Measurements from ENCODE around the gene SLC25A45. TPM values are rescaled to one million over a fixed set of nuclear protein-coding genes. Genes with fewer than 3 reads are reported as not detected.

The SLC25A45 gene
- total RNA-seq, 2 experiments from 2014 or later: 40.0 to 40.8 TPM

DNA sequence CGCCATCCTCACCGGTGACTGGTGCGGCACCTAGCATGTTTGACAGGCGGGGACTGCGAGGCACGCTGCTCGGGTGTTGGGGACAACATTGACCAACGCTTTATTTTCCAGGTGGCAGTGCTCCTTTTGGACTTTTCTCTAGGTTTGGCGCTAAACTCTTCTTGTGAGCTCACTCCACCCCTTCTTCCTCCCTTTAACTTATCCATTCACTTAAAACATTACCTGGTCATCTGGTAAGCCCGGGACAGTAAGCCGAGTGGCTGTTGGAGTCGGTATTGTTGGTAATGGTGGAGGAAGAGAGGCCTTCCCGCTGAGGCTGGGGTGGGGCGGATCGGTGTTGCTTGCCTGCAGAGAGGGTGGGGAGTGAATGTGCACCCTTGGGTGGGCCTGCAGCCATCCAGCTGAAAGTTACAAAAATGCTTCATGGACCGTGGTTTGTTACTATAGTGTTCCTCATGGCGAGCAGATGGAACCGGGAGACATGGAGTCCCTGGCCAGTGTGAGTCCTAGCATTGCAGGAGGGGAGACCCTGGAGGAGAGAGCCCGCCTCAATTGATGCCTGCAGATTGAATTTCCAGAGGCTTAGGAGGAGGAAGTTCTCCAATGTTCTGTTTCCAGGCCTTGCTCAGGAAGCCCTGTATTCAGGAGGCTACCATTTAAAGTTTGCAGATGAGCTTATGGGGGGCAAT, 41.2 kb upstream of the SLC25A45 start:
- peaks cover 66% of the 10 kb centered on the region for H3K4me1 Mint-ChIP-seq (ENCODE audit: low read depth)

DNA sequence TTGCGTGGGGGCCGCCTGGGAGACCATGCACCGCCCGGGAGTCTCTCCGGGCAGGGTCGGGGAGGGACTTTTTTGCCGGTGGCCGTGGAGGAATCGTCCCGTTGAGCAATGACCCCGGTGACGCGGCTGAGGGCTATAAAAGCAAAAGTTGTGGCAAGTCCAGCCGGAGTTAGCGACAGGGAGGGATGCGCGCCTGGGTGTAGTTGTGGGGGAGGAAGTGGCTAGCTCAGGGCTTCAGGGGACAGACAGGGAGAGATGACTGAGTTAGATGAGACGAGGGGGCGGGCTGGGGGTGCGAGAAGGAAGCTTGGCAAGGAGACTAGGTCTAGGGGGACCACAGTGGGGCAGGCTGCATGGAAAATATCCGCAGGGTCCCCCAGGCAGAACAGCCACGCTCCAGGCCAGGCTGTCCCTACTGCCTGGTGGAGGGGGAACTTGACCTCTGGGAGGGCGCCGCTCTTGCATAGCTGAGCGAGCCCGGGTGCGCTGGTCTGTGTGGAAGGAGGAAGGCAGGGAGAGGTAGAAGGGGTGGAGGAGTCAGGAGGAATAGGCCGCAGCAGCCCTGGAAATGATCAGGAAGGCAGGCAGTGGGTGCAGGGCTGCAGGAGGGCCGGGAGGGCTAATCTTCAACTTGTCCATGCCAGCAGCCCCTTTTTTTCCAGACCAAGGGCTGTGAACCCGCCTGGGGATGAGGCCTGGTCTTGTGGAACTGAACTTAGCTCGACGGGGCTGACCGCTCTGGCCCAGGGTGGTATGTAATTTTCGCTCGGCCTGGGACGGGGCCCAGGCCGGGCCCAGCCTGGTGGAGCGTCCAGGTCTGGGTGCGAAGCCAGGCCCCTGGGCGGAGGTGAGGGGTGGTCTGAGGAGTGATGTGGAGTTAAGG, 40.4 kb upstream of the SLC25A45 start, which contains the start of gene NEAT1:
Gene NEAT1, plus strand, starts transcription at position 166 of the 883 bp plus-strand sequence.
- CTCF ChIA-PET: interaction anchor here (1.2 to 2.9 kb wide), 4 partner anchors 10 to 76 kb away, joined by 4 to 8 read pairs (median 4); partner anchors contain the start of gene MALAT1
- Histone ChIP-seq H3K4me3 (ENCODE audit: low read length) (peak within 1 kb of the TSS; percentile 86), H3K27me3 (ENCODE audit: control insufficient read depth in 1 of 2, insufficient read depth in 2 of 2, low read length in 2 of 2) (no peaks in the 10 kb centered on the region), H3K4me1 (ENCODE audit: insufficient read depth, low read length) (peaks cover 61% of the 10 kb centered on the region), H3K9me3 (ENCODE audit: control insufficient read depth in 1 of 2, insufficient read depth in 1 of 2, low read length in 2 of 2) (no peaks in the 10 kb centered on the region), H3K36me3 (ENCODE audit: insufficient read depth, low read length) (peaks cover 21% of the 10 kb centered on the region), H3K27ac (ENCODE audit: low read depth in 1 of 2, low read length in 2 of 2) (peak within 1 kb of the TSS; percentile 99)
- H3K9me3 Mint-ChIP-seq: no peaks in the 10 kb centered on the region
- peak within 1 kb of the TSS; percentile 92 for H3K4me3 Mint-ChIP-seq
- ATAC-seq (ENCODE audit: poor library complexity) (no peak), DNase-seq (peak; percentile 79 to 99 (median 92))
- POLR2A ChIA-PET: interaction anchor here (0.7 to 20.7 kb wide), 28 partner anchors 4 to 678 kb away, joined by 3 to 3042 read pairs (median 8); partner anchors contain the start of genes CCDC85B, FAM89B, FRMD8 and MALAT1
- H3K27ac Mint-ChIP-seq: peak within 1 kb of the TSS; percentile 96
- intact Hi-C loops (cut with DNase I, micrococcal nuclease): loop anchor here in 1 of 2 experiments (1.0 kb wide), 1 partner anchor 75 kb away; no protein-coding TSS in a partner anchor
- H3K27me3 Mint-ChIP-seq: no peaks in the 10 kb centered on the region
- peaks cover 59% of the 10 kb centered on the region for H3K36me3 Mint-ChIP-seq (ENCODE audit: low read depth)
- TF ChIP-seq, protein P1, sequence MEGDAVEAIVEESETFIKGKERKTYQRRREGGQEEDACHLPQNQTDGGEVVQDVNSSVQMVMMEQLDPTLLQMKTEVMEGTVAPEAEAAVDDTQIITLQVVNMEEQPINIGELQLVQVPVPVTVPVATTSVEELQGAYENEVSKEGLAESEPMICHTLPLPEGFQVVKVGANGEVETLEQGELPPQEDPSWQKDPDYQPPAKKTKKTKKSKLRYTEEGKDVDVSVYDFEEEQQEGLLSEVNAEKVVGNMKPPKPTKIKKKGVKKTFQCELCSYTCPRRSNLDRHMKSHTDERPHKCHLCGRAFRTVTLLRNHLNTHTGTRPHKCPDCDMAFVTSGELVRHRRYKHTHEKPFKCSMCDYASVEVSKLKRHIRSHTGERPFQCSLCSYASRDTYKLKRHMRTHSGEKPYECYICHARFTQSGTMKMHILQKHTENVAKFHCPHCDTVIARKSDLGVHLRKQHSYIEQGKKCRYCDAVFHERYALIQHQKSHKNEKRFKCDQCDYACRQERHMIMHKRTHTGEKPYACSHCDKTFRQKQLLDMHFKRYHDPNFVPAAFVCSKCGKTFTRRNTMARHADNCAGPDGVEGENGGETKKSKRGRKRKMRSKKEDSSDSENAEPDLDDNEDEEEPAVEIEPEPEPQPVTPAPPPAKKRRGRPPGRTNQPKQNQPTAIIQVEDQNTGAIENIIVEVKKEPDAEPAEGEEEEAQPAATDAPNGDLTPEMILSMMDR (IDR thresholded peaks at IDR 0.05): no peak
- H3K4me1 Mint-ChIP-seq (ENCODE audit: low read depth): peaks cover 64% of the 10 kb centered on the region

More for the DNA sequence above, 41.2 kb upstream of the SLC25A45 start:
- DNase-seq: peak in 9 of 14 experiments; percentile 25 to 59 (median 44)
- intact Hi-C loops (cut with DNase I, micrococcal nuclease): loop anchor here in 1 of 2 experiments (2.0 kb wide), 1 partner anchor 73 kb away; no protein-coding TSS in a partner anchor
- peaks cover 21% of the 10 kb centered on the region for H3K36me3 ChIP-seq (ENCODE audit: insufficient read depth, low read length)
- H3K27ac ChIP-seq (ENCODE audit: low read depth in 1 of 2, low read length in 2 of 2): peak overlapping the region; percentile 99
- H3K4me3 Mint-ChIP-seq: peak overlapping the region; percentile 92
- no peaks in the 10 kb centered on the region for H3K27me3 Mint-ChIP-seq
- H3K36me3 Mint-ChIP-seq (ENCODE audit: low read depth): peaks cover 64% of the 10 kb centered on the region
- TF ChIP-seq, protein P1 (IDR thresholded peaks at IDR 0.05): no peak
- ChIA-PET POLR2A (interaction anchor here (0.7 to 20.7 kb wide), 31 partner anchors 6 to 1980 kb away, joined by 3 to 3042 read pairs (median 8); partner anchors contain the start of genes CCDC85B, FAM89B, FRMD8 and MALAT1), CTCF (interaction anchor here (0.8 to 3.1 kb wide), 8 partner anchors 7 to 87 kb away, joined by 4 to 22 read pairs (median 4); partner anchors contain the start of gene MALAT1)
- peaks cover 61% of the 10 kb centered on the region for H3K4me1 ChIP-seq (ENCODE audit: insufficient read depth, low read length)
- H3K9me3 Mint-ChIP-seq: no peaks in the 10 kb centered on the region
- H3K4me3 ChIP-seq (ENCODE audit: low read length): peak overlapping the region; percentile 86
- H3K27me3 ChIP-seq (ENCODE audit: control insufficient read depth in 1 of 2, insufficient read depth in 2 of 2, low read length in 2 of 2): no peaks in the 10 kb centered on the region
- H3K27ac Mint-ChIP-seq: peak overlapping the region; percentile 96
- ATAC-seq (ENCODE audit: poor library complexity): no peak
- no peaks in the 10 kb centered on the region for H3K9me3 ChIP-seq (ENCODE audit: control insufficient read depth in 1 of 2, insufficient read depth in 1 of 2, low read length in 2 of 2)

Measured in CD4-positive, alpha-beta T cell (primary cell).